Measurements from ENCODE around the gene TBC1D10A. TPM values are rescaled to one million over a fixed set of nuclear protein-coding genes. Genes with fewer than 3 reads are reported as not detected.

The TBC1D10A gene
- total RNA-seq, 1 experiment from 2014 or later, result 12.2 TPM

DNA sequence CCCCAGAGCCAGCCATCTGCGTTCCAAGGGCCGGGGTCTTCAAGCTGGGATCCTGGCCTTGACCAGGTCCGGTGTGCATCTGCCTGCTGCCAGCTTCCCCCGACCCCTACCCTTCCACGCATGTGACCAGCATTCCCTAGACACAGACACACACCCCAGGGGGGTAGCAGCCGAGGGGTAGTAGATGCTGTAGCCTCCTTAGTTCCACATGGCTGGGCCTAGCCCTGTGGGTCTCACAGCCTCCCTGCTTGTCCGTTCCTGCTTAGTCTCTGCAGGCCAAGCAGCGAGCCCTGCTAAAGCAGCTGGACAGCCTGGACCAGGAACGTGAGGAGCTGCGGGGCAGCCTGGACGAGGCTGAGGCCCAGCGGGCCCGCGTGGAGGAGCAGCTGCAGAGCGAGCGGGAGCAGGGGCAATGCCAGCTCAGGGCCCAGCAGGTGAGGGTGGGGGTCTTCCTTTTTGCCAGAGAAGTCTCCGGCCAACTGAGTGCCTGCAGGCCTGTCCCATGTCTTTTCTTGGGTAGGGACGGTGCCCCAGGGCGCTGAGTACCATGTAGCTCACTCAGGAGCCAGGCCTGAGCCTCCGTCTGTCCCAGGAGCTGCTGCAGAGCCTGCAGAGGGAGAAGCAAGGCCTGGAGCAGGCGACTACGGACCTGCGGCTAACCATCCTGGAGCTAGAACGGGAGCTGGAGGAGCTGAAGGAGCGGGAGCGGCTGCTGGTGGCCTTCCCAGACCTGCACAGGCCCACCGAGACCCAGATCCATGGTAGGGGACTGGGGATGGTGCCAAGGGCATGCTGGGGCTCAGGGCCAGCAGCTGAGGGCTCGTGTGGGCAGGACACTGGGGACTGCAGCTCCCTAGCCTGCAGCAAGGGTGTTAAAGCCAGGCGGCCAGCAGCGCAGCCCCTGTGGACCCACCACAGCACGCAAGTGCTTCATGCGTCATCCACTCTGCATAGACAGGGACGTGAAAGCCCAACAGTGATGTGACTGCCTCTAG, 46.9 kb upstream of the TBC1D10A start:
- Mint-ChIP-seq H3K4me1 (ENCODE audit: low read depth, unreplicated experiment) (no peaks in the 10 kb centered on the region), H3K27me3 (ENCODE audit: insufficient read depth, unreplicated experiment) (no peaks in the 10 kb centered on the region), H3K4me3 (ENCODE audit: unreplicated experiment) (no peak overlapping the region), H3K36me3 (ENCODE audit: insufficient read depth, unreplicated experiment) (peaks cover 22% of the 10 kb centered on the region), H3K27ac (ENCODE audit: unreplicated experiment) (no peak overlapping the region), H3K9me3 (ENCODE audit: unreplicated experiment) (no peaks in the 10 kb centered on the region)
- no TSS peak for BruUV-seq (replicated peaks)
- DNase-seq, result no peak
- Histone ChIP-seq H3K9me3 (no peaks in the 10 kb centered on the region), H3K4me3 (ENCODE audit: low read depth, low read length) (no peak overlapping the region), H3K36me3 (ENCODE audit: control insufficient read depth, insufficient read depth, low read length) (no peaks in the 10 kb centered on the region; the same call in 1 of the 2 replicates), H3K4me1 (no peaks in the 10 kb centered on the region), H3K27me3 (replicated peaks; ENCODE audit: control insufficient read depth, insufficient read depth, low read length) (no peaks in the 10 kb centered on the region)
- intact Hi-C loops (cut with micrococcal nuclease; ENCODE audit: unreplicated experiment), result no loop called here
- TF ChIP-seq, protein P1, sequence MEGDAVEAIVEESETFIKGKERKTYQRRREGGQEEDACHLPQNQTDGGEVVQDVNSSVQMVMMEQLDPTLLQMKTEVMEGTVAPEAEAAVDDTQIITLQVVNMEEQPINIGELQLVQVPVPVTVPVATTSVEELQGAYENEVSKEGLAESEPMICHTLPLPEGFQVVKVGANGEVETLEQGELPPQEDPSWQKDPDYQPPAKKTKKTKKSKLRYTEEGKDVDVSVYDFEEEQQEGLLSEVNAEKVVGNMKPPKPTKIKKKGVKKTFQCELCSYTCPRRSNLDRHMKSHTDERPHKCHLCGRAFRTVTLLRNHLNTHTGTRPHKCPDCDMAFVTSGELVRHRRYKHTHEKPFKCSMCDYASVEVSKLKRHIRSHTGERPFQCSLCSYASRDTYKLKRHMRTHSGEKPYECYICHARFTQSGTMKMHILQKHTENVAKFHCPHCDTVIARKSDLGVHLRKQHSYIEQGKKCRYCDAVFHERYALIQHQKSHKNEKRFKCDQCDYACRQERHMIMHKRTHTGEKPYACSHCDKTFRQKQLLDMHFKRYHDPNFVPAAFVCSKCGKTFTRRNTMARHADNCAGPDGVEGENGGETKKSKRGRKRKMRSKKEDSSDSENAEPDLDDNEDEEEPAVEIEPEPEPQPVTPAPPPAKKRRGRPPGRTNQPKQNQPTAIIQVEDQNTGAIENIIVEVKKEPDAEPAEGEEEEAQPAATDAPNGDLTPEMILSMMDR (IDR thresholded peaks at IDR 0.05; ENCODE audit: insufficient read depth in 1 of 2, low read depth in 1 of 2, low read length in 1 of 2, severe bottlenecking in 1 of 2, unreplicated experiment in 1 of 2), result no peak
- ChIA-PET POLR2A (interaction anchor here (1.0 kb wide), 1 partner anchor 17 kb away, joined by 3 read pairs; the partner anchor contains the start of genes CCDC157 and SF3A1), CTCF (interaction anchor here (0.6 to 0.8 kb wide), 2 partner anchors 39 to 49 kb away, joined by 3 to 5 read pairs; no protein-coding TSS in a partner anchor)

DNA sequence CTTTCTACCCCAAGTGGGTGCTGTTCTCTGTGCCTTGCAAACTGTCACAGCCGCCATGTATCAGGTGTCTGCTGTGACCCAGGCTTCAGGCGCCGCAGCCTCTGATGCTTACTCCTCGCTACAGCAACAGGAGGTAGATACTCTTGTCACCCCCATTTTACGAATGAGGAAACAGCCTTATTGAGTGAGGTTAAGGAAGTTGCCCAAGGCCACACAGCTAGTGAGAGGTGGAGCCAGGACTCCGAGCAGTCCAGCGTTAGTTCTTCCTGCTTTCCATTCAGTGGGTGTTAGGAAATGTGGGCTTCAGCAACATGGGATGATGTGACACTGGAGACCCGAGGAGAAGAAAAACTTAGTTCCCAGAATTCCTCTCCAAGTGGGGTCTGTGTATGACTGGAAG, 46.2 kb upstream of the TBC1D10A start:
- Mint-ChIP-seq H3K4me3 (ENCODE audit: unreplicated experiment) (no peak overlapping the region), H3K4me1 (ENCODE audit: low read depth, unreplicated experiment) (no peaks in the 10 kb centered on the region), H3K36me3 (ENCODE audit: insufficient read depth, unreplicated experiment) (peaks cover 22% of the 10 kb centered on the region), H3K27me3 (ENCODE audit: insufficient read depth, unreplicated experiment) (no peaks in the 10 kb centered on the region), H3K27ac (ENCODE audit: unreplicated experiment) (no peak overlapping the region), H3K9me3 (ENCODE audit: unreplicated experiment) (no peaks in the 10 kb centered on the region)
- TF ChIP-seq, protein P1 (IDR thresholded peaks at IDR 0.05; ENCODE audit: insufficient read depth in 1 of 2, low read depth in 1 of 2, low read length in 1 of 2, severe bottlenecking in 1 of 2, unreplicated experiment in 1 of 2), result no peak
- Histone ChIP-seq H3K9me3 (no peaks in the 10 kb centered on the region), H3K4me1 (no peaks in the 10 kb centered on the region), H3K4me3 (ENCODE audit: low read depth, low read length) (no peak overlapping the region), H3K27me3 (replicated peaks; ENCODE audit: control insufficient read depth, insufficient read depth, low read length) (no peaks in the 10 kb centered on the region), H3K36me3 (ENCODE audit: control insufficient read depth, insufficient read depth, low read length) (no peaks in the 10 kb centered on the region; the same call in 1 of the 2 replicates)
- ChIA-PET POLR2A (no interaction called here), CTCF (no interaction called here)
- no TSS peak for BruUV-seq (replicated peaks)
- no peak for DNase-seq
- intact Hi-C loops (cut with micrococcal nuclease; ENCODE audit: unreplicated experiment), result no loop called here

DNA sequence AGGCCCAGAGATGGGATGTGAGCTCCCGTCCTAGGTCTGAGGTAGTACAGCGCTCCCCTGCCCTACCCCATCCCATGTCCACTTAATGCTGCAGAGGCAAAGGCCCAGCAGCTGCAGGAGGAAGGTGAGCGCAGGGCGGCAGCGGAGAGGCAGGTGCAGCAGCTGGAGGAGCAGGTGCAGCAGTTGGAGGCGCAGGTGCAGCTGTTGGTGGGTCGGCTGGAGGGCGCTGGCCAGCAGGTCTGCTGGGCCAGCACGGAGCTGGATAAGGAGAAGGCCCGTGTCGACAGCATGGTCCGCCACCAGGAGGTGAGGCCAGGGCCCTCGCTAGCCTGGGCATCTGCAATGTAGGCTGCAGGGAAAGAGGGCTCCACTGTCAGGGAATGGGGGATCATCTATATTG, 45.2 kb upstream of the TBC1D10A start:
- no peak overlapping the region for H3K27ac Mint-ChIP-seq (ENCODE audit: unreplicated experiment)
- TF ChIP-seq, protein P1 (IDR thresholded peaks at IDR 0.05; ENCODE audit: insufficient read depth in 1 of 2, low read depth in 1 of 2, low read length in 1 of 2, severe bottlenecking in 1 of 2, unreplicated experiment in 1 of 2), result no peak
- CTCF ChIA-PET, result no interaction called here
- H3K27me3 Mint-ChIP-seq (ENCODE audit: insufficient read depth, unreplicated experiment), result no peaks in the 10 kb centered on the region
- no peaks in the 10 kb centered on the region for H3K4me1 Mint-ChIP-seq (ENCODE audit: low read depth, unreplicated experiment)
- intact Hi-C loops (cut with micrococcal nuclease; ENCODE audit: unreplicated experiment), result no loop called here
- no peaks in the 10 kb centered on the region for H3K9me3 Mint-ChIP-seq (ENCODE audit: unreplicated experiment)
- BruUV-seq (replicated peaks), result no TSS peak
- Histone ChIP-seq H3K4me1 (no peaks in the 10 kb centered on the region), H3K4me3 (ENCODE audit: low read depth, low read length) (no peak overlapping the region), H3K36me3 (ENCODE audit: control insufficient read depth, insufficient read depth, low read length) (no peaks in the 10 kb centered on the region; the same call in 1 of the 2 replicates), H3K9me3 (no peaks in the 10 kb centered on the region), H3K27me3 (replicated peaks; ENCODE audit: control insufficient read depth, insufficient read depth, low read length) (no peaks in the 10 kb centered on the region)
- peaks cover 22% of the 10 kb centered on the region for H3K36me3 Mint-ChIP-seq (ENCODE audit: insufficient read depth, unreplicated experiment)
- POLR2A ChIA-PET, result interaction anchor here (0.6 kb wide), 1 partner anchor 576 kb away, joined by 9 read pairs; no protein-coding TSS in a partner anchor
- no peak overlapping the region for H3K4me3 Mint-ChIP-seq (ENCODE audit: unreplicated experiment)
- no peak for DNase-seq

All from Caco-2 (cell line).